GM19438 (cell line): ENCODE results near the gene ABHD16B.

Experiments used
- ATAC-seq: cut with Tn5 transposase; IDR thresholded peaks from one replicate; pipeline ENCODE4 v1.9.1; 2021; ENCODE audit warnings: low read depth; ENCODE audit not compliant: unreplicated experiment

The ABHD16B gene

DNA sequence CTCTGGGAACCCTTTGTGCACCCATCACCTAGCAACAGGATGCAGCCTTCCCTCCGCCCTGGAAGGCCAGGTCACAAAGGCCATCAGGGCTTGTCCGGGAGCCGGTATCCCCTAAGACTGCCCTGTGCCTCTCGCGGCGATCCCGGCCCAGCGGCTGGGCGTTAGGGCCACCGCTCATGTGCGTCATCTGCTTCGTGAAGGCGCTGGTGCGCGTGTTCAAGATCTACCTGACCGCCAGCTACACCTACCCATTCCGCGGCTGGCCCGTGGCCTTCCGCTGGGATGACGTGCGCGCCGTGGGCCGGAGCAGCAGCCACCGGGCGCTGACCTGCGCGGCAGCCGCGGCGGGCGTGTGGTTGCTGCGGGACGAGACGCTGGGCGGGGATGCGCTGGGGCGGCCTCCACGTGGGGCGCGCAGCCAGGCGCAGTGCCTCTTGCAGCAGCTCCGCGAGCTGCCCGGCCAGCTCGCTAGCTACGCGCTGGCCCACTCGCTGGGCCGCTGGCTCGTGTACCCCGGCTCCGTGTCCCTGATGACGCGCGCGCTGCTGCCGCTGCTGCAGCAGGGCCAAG, at the start of gene ABHD16B:
TSS of gene ABHD16B (plus strand) at position 134 of the 570 bp plus-strand sequence. CDS start at position 177, 43 bp downstream.
- ATAC-seq = no peak

DNA sequence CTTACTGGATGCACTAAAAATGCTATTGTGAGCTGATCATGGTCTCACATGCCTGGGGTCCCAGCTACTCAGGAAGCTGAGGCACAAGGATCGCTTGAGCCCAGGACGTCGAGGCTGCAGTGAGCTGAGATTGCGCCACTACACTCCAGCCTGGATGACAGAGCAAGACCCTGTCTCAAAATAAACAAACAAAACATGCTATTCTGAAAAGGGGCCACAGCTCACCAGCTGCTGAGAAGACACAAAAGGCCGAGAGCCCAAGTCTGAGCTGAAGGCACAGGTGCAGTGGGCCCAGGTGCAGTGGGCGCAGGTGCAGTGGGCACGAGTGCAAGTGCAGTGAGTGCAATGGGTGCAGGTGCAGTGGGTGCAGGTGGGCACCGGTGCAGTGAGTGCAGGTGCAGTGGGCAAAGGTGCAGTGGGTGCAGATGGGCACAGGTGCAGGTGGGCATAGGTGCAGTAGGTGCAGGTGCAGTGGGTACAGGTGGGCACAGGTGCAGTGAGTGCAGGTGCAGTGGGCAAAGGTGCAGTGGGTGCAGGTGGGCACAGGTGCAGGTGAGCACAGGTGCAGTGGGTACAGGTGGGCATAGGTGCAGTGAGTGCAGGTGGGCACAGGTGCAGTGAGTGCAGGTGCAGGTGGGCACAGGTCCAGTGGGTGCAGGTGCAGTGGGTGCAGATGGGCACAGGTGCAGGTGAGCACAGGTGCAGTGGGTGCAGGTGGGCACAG, 46.2 kb upstream of the ABHD16B start:
- ATAC-seq = no peak

DNA sequence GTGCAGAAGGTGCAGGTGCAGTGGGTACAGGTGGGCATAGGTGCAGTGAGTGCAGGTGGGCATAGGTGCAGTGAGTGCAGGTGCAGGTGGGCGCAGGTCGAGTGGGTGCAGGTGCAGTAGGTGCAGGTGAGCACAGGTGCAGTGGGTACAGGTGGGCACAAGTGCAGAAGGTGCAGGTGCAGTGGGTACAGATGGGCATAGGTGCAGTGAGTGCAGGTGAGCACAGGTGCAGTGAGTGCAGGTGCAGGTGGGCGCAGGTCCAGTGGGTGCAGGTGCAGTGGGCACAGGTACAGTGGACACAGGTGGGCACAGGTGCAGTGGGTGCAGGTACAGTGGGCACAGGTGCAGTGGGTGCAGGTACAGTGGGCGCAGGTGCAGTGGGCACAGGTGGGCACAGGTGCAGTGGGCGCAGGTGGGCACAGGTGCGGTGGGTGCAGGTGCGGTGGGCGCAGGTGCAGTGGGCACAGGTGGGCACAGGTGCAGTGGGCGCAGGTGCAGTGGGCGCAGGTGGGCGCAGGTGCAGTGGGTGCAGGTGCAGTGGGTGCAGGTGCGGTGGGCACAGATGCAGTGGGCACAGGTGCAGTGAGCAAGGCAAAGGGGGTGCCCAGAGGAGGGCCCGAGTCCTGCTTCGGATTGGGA, 45.6 kb upstream of the ABHD16B start:
- no peak for ATAC-seq

DNA sequence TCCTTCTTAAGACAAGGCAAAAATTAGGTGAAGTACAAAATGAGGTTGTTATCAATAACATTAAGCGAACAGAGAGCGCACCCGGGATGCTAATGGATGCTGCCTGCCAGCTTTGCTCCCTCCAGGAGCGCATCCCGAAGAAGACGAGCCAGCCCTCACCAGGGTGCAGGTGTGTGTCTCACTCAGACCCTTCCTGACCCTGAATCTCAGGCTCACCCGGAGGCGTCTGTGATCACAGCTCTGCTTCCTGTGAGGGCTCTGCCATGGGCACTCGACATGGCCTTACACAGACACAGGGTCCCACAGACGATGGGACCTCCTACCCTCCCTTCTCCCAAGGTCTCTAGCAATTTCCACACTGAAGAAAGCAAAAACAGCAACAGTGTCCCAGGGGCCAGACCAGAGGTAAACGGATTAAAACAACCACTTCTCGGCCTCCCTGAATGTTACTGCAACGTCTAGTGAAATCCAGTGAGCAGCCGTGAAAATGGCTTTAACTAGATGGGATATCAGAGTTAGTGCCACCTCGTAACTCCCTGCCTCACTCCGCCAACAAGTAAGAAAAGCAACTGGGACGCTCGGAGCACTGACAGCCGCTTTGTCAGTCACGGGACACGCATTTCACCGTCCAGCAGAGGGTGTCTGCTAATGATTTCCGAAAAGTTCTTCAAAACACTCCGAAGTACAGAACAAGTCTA, 41.9 kb upstream of the ABHD16B start:
- no peak for ATAC-seq

- ATAC-seq = no peak
These were observed 39.5 kb upstream of the ABHD16B start for GRCh38 chr20:63821811-63822210.

- no peak for ATAC-seq
These were observed 39.0 kb upstream of the ABHD16B start for GRCh38 chr20:63822276-63822696.

DNA sequence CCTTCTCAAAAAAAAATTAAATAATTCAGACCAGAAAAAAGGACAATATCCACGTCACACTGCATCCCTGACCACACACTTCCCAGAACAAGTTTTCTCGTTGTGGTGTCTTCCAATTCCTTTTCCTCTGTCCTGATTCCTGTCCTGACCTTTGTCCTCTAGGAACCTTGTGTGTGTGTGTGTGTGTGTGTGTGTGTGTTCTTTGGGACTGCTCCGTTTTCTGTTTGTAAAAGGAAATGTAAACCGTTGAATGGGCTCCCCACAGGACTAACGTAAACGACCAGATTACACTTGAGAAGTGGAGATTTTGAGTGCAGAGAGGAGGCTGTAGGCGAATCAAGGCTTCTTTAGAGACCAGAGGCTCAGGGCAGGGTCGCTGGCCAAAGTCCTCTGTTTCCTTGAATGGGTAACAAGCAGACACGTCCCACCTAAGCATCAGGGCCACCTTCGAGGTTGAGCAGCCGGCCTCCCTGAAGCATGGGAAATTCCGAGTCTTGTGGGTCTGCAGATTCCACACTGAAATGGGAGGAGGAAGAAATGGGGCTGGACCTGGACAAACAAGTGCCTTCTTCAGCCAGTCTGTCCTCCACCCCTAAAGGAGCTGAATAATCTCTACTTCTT, 37.5 kb upstream of the ABHD16B start:
- ATAC-seq = no peak

DNA sequence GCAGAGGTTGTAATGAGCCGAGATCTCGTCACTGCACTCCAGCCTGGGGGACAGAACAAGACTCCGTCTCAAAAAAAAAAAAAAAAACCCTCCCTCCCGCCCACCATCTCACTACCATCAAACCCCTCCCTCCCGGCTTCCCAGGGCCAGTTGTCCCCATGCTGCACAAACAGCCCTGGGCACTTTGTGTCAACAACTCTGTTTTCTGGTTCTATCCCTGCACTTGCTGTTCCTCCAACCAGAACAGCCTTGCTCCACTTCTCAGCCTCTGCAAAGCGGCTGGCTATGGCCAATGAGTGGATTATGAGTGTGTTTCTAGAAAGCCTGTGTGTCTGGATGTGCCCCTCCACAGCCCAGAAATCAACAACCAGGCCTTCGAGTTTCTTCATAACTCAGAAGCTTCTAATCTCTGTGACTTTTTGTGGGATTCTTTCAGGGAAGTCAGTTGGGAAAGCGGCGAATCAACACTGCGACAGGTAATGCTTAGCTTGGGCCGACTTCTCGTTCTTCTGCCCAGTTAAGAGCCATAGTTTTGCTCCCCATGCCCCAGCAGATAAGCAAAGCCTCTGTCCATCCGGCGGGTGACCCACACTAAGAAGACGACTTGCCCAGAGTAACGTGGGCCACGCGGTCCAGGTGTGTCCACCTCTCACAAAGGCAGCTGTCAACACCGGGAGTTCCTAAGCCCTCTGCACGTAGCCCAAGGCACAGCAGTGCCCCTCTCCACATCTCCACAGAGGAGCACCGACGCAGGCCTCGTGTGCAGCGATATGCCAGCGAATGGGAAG, 35.8 kb upstream of the ABHD16B start:
- ATAC-seq = no peak

- ATAC-seq = no peak
These were observed 34.5 kb upstream of the ABHD16B start for GRCh38 chr20:63826753-63827152.

DNA sequence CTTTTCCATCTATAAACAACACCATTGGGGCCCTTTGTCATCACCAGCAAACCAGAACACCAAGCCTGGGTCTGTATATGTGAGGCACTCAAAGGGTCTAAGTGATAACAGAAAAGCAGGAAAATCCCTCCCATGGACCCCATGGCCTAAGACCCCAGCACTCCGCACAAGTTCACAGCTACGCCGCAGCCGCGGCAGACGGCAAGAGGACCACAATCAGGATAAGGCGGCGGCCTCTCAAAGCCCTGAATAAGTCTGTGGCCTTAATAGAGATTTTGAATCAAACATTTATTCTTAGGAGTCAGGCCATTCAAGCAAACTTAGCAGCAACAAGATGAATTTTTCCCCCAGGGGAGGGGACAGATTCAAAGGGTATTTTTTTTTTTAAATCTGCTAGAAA, 33.2 kb upstream of the ABHD16B start:
- ATAC-seq = no peak

GRCh38 chr20:63828545-63828944, 32.8 kb upstream of the ABHD16B start:
- ATAC-seq = no peak

- ATAC-seq = no peak
These were observed 32.3 kb upstream of the ABHD16B start for GRCh38 chr20:63828951-63829350.

DNA sequence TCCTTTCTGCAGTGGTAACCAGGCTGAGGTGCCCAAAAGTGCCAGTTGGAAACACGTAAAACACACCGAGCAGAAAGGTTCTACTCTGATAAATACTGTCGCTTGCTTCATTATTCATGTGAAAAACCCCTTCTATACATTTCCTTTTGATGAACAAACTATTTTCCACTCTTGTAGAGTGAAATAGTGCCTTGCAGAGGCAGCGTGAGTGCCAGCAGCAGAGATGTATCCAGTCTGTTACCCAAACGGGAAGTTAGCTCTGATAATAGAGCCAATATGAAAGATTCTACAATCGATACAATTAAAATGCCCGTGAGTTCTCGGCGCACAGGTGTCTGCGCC, 31.7 kb upstream of the ABHD16B start:
- no peak for ATAC-seq

DNA sequence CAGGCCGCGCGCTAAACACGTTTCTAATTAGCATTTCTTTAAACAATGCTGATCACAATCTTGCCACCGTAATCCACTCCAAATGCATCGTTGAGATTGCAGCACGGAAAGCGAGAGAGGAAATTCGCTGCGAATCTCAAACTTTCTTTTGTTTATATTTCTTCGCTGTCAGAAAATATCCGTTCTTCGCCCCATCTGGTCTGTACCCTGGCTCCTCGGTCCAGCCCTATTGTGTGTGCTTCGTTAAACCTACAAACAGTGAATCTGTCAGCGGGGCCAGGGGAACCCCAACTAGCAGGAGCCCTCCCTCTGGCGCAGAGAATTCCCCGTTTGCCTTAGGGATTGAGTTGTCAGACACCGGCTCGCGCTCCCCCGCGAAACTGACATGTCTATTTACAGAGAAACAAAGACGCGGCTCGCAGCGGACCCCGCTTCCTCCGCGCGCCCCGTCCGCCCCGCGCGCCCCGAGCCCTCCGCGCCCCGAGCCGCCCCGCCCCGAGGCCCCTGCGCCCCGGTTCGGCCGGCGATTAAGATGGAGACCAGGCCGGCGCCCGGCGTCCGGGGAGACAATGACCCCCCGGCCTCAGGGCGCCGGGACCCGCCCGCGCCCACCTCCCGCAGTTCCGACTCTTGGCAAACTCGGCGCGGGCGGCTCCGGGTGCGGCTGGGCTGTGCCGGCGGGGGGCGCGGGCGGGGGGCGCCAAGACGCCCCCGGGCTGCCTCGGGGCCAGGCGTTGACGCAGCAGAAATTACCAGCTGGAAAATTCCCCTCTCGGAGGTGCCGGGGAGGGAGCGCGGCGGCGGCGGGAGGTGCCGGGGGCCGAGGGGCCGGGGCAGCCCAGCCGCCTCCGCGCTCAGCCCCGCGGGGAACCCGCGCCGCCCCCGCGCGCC, 31.1 kb upstream of the ABHD16B start:
- no peak for ATAC-seq

DNA sequence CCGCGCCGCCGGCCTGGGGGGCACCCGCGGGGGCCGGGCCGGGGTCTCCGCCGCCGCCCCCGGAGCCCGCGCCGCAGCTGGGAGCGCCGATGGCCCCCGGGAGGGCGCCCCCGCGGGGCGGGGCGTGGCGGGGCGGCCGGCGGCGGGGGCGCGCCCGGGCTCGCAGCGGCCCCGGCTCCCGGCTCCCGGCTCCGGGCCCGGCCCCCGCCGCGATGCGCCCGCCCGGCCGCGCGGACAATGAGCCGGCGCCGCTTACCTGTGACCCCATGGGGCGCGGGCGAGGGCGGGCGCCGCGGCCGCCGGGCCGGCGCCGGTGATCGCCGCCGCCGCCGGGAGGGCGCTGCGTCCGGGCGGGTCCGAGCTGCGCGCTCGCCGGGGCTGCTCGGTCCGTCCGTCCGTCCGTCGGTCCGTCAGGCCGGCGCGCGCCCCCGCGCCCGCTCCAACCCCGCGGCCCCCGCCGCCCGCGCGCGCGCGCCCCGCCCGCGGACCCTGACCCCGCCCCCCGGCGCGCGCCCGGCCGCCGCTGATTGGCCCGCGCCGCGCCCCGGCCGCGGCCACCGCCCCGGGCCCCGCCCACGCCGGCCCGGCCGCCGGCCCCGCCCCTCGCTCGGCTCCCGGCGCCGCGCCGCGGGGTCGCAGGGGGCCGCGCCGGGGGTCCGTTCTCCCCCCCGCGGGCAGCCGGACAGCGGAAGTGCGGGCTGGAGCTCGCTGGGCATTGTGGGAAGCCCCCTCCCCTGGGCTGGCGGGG, 30.3 kb upstream of the ABHD16B start, which contains the start of gene ZBTB46:
TSS of gene ZBTB46 (minus strand) at position 424 of the 748 bp plus-strand sequence. CDS start 40,507 bp downstream, outside the sequence.
- no peak for ATAC-seq

DNA sequence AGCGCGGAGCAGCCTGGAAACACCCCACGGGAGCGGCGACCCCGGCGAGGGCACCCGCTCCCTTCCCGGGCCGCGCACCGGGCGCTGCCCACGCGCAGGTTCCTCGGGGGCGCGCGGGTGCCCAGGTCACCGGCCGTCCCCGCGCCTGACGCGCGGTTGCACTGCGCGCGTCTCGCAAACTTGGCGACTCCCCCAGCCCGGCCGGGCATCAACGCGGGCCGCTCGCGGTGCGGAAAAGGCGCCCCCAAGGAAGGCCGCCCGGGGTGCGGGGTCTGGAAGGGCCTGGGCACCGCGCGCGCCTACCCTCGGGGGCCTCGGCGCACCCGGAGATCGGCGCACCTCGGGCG, 29.7 kb upstream of the ABHD16B start:
- no peak for ATAC-seq

- no peak for ATAC-seq
These were observed 29.2 kb upstream of the ABHD16B start for GRCh38 chr20:63831993-63832686.
